ENCODE data around the gene SRGAP3.

Gene SRGAP3

DNA sequence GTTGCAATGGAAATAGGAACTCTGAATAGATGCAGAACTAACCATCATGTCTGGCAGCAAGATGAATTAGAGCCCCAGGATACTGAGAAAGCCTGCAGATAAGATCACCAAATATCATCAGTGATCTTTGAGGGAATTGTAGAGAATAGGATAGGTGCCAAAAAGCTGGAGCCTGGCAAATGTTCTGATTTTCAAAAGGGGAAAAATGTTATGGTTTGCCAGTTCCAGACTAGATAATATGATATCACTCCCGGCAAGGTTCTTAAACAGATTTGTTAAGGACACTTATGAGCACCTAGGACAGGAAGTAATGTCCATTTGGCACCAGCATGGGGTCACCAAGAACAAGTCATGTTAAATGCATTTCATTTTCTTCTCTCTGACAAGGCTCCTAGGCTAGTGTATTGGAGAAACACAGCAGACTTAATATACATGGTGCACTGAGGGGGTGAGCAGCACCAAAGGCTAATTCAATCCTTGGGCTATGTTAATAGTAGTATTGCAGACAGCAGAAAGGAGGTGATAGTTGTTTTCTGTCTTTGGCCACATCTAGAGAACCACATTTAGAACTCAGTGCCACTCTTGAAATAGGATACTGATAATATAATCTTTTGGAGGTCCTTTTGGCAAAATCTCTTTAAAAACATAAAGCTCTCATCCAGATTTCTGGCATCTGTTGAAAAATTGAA lies 4.8 kb downstream of the SRGAP3 start:
- H3K4me1 ChIP-seq (ENCODE audit: control insufficient read depth in 5 of 5, insufficient read depth in 5 of 5, low read length in 5 of 5) = peaks cover 0 to 26% (median 19%) of the 10 kb centered on the region in 5 donors
- H3K27ac ChIP-seq (ENCODE audit: low read depth, low read length) = no peak overlapping the region
- H3K36me3 ChIP-seq (ENCODE audit: control insufficient read depth in 5 of 5, insufficient read depth in 5 of 5, low read length in 5 of 5) = no peaks in the 10 kb centered on the region
- peaks cover 0 to 8% (median 3%) of the 10 kb centered on the region in 5 donors for H3K27me3 ChIP-seq (ENCODE audit: control insufficient read depth in 5 of 5, insufficient read depth in 4 of 5, low read length in 5 of 5)
- H3K9ac ChIP-seq (ENCODE audit: low read length in 5 of 5) = no peak overlapping the region
- H3K9me3 ChIP-seq (ENCODE audit: control insufficient read depth in 5 of 5, low read length in 5 of 5) = no peaks in the 10 kb centered on the region
- H3K4me3 ChIP-seq (ENCODE audit: low read depth in 1 of 5, low read length in 5 of 5) = no peak overlapping the region

DNA sequence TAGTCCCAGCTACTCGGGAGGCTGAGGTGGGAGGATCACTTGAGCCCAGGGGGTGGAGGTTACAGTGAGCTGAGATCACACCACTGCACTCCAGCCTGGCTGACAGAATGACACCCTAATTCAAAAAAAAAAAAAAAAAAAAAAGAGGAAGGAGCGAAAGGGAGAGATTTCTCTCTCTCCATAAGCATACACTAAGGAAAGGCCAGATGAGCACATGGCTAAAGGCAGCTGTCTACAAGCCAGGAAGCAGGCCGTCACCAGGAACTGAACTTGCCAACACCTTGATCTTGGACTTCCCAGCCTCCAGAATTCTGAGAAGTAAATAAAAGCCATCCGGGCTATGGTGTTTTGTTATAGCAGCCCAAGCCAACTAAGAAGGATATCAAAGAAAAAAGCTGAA lies 7.5 kb downstream of the SRGAP3 start:
- no peaks in the 10 kb centered on the region for H3K36me3 ChIP-seq (ENCODE audit: control insufficient read depth in 5 of 5, insufficient read depth in 5 of 5, low read length in 5 of 5)
- H3K4me1 ChIP-seq (ENCODE audit: control insufficient read depth in 5 of 5, insufficient read depth in 5 of 5, low read length in 5 of 5) = peaks cover 0 to 3% (median 0%) of the 10 kb centered on the region in 5 donors
- H3K27me3 ChIP-seq (ENCODE audit: control insufficient read depth in 5 of 5, insufficient read depth in 4 of 5, low read length in 5 of 5) = no peaks in the 10 kb centered on the region
- H3K4me3 ChIP-seq (ENCODE audit: low read depth in 1 of 5, low read length in 5 of 5) = no peak overlapping the region
- H3K27ac ChIP-seq (ENCODE audit: low read depth, low read length) = no peak overlapping the region
- no peaks in the 10 kb centered on the region for H3K9me3 ChIP-seq (ENCODE audit: control insufficient read depth in 5 of 5, low read length in 5 of 5)
- H3K9ac ChIP-seq (ENCODE audit: low read length in 5 of 5) = no peak overlapping the region

DNA sequence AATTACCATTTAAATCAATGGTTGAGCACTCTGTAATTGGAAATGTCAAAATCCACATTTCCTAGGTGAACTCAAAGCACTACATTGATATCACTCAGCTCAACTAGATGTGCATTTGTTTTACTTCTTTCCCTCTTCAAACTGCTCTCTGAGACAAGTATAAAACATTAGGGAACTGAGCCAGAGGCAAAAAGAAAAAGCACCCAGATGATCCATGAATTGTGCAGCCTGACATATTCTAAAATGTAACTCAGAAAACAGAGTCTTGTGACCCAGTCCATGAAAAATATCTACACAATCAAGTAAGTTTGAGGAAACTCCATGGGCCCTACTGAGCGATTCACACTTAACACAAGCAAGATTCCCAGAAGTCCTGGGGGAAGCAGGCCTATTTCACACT lies 9.8 kb downstream of the SRGAP3 start:
- Histone ChIP-seq H3K36me3 (ENCODE audit: control insufficient read depth in 5 of 5, insufficient read depth in 5 of 5, low read length in 5 of 5) (no peaks in the 10 kb centered on the region), H3K27me3 (ENCODE audit: control insufficient read depth in 5 of 5, insufficient read depth in 4 of 5, low read length in 5 of 5) (no peaks in the 10 kb centered on the region), H3K4me3 (ENCODE audit: low read depth in 1 of 5, low read length in 5 of 5) (no peak overlapping the region), H3K9ac (ENCODE audit: low read length in 5 of 5) (no peak overlapping the region), H3K4me1 (ENCODE audit: control insufficient read depth in 5 of 5, insufficient read depth in 5 of 5, low read length in 5 of 5) (peaks cover 0 to 3% (median 0%) of the 10 kb centered on the region in 5 donors), H3K9me3 (ENCODE audit: control insufficient read depth in 5 of 5, low read length in 5 of 5) (no peaks in the 10 kb centered on the region), H3K27ac (ENCODE audit: low read depth, low read length) (no peak overlapping the region)

DNA sequence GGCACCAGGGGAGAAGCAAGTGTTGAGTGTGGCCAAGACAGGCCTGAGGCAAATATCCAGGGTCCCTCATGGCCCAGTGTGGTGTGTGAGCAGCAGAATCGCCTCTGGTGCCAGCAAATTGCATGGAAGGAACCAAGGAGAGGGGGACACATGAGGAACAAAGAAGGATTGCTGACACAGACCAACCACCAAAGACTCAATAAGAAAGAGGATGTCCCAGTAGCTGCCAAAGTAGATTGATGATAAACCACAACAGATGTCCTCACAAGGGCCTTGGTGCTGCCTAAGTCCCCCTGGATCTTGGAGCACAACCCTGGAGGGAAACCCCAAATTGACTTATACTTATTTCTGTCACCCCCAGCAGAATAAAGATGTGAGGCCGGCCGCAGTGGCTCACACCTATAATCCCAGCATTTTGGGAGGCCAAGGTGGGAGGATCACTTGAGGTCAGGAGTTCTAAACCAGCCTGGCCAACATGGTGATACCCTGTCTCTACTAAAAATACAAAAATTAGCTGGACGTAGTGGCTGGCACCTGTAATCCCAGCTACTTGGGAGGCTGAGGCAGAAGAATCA lies 10.6 kb downstream of the SRGAP3 start:
- no peak overlapping the region for H3K4me3 ChIP-seq (ENCODE audit: low read depth in 1 of 5, low read length in 5 of 5)
- no peaks in the 10 kb centered on the region for H3K9me3 ChIP-seq (ENCODE audit: control insufficient read depth in 5 of 5, low read length in 5 of 5)
- H3K9ac ChIP-seq (ENCODE audit: low read length in 5 of 5) = no peak overlapping the region
- no peaks in the 10 kb centered on the region for H3K36me3 ChIP-seq (ENCODE audit: control insufficient read depth in 5 of 5, insufficient read depth in 5 of 5, low read length in 5 of 5)
- H3K27me3 ChIP-seq (ENCODE audit: control insufficient read depth in 5 of 5, insufficient read depth in 4 of 5, low read length in 5 of 5) = no peaks in the 10 kb centered on the region
- H3K27ac ChIP-seq (ENCODE audit: low read depth, low read length) = no peak overlapping the region
- H3K4me1 ChIP-seq (ENCODE audit: control insufficient read depth in 5 of 5, insufficient read depth in 5 of 5, low read length in 5 of 5) = peaks cover 0 to 3% (median 0%) of the 10 kb centered on the region in 5 donors

DNA sequence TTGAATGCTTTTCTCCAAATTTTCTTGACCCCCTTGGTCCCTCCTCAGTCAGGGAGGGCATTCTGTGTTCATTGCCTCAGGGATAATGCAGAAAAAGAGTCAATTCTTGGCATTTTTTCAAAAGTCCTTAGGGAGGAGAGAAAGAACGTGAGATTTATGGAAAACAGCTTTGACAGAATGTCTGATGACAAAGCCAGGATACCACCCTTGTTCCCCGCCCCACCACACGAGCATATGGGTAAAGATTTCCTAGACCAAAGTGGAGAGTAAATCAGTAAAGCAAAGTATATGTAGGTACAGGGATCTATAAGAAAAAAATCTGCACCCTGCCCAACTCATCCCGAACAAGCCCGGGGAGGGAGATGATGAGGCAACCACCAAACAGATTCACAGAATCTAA lies 11.2 kb downstream of the SRGAP3 start:
- Histone ChIP-seq H3K36me3 (ENCODE audit: control insufficient read depth in 5 of 5, insufficient read depth in 5 of 5, low read length in 5 of 5) (no peaks in the 10 kb centered on the region), H3K27ac (ENCODE audit: low read depth, low read length) (no peak overlapping the region), H3K4me1 (ENCODE audit: control insufficient read depth in 5 of 5, insufficient read depth in 5 of 5, low read length in 5 of 5) (peaks cover 0 to 3% (median 0%) of the 10 kb centered on the region in 5 donors), H3K4me3 (ENCODE audit: low read depth in 1 of 5, low read length in 5 of 5) (no peak overlapping the region), H3K9ac (ENCODE audit: low read length in 5 of 5) (no peak overlapping the region), H3K27me3 (ENCODE audit: control insufficient read depth in 5 of 5, insufficient read depth in 4 of 5, low read length in 5 of 5) (no peaks in the 10 kb centered on the region), H3K9me3 (ENCODE audit: control insufficient read depth in 5 of 5, low read length in 5 of 5) (no peaks in the 10 kb centered on the region)

DNA sequence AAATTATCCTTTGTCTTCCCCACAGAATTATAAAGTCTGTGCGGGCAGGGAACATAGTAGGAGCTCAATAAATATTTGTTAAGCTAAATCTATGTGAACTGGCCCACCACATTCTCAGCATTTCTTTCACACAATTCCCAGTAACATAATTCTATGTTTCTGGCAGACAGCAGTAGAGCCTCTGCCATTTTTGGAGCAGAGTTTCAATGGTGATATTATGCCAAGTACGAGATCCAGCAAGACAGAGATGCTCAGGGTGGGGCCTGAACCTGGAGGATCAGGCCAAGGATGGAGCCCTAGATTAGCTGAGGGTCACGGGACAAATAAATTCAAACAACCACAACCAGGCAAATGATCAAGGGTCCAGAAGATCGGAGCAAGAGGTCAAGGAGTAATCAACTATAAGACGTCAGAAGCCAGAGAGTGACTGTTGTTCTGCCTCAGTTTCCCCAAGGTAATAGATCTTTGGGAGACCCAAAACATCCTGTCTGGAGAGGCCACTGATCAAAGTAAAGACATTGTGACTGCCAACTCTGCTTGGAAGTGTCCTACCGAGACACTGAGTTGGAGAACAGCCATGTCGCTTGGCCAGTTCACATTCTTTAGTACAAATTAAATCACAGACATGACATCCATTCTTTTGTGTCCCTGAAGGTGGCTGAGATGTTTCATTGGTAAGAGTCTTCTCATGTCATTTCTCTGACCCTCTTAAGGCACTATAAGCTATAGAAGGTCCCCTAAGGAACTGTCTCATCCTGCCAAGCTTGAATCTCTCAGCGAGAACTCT lies 15.4 kb downstream of the SRGAP3 start:
- Histone ChIP-seq H3K4me1 (ENCODE audit: control insufficient read depth in 5 of 5, insufficient read depth in 5 of 5, low read length in 5 of 5) (peaks cover 0 to 6% (median 3%) of the 10 kb centered on the region in 5 donors), H3K27ac (ENCODE audit: low read depth, low read length) (no peak overlapping the region), H3K9ac (ENCODE audit: low read length in 5 of 5) (no peak overlapping the region), H3K36me3 (ENCODE audit: control insufficient read depth in 5 of 5, insufficient read depth in 5 of 5, low read length in 5 of 5) (no peaks in the 10 kb centered on the region), H3K4me3 (ENCODE audit: low read depth in 1 of 5, low read length in 5 of 5) (no peak overlapping the region), H3K27me3 (ENCODE audit: control insufficient read depth in 5 of 5, insufficient read depth in 4 of 5, low read length in 5 of 5) (no peaks in the 10 kb centered on the region), H3K9me3 (ENCODE audit: control insufficient read depth in 5 of 5, low read length in 5 of 5) (no peaks in the 10 kb centered on the region)

DNA sequence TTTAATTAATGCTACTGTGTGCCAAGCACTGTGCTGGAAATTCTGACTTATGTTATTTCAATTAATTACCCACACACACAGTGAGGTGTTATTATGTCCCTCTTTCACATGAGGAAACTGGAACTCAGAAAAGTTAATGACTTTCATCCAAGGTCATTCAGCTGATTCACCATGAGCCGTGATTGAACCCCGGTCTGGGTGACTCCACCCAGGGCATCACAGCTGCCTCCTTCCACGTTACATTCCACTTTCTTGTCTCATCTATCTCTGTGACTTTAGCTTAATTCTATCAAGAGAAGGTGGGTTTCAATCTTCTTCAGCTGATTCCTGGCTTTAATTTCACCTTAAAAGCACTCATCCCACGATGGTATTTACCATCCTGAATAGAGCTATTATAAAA lies 16.3 kb downstream of the SRGAP3 start:
- Histone ChIP-seq H3K27ac (ENCODE audit: low read depth, low read length) (no peak overlapping the region), H3K9ac (ENCODE audit: low read length in 5 of 5) (no peak overlapping the region), H3K9me3 (ENCODE audit: control insufficient read depth in 5 of 5, low read length in 5 of 5) (no peaks in the 10 kb centered on the region), H3K4me3 (ENCODE audit: low read depth in 1 of 5, low read length in 5 of 5) (no peak overlapping the region), H3K36me3 (ENCODE audit: control insufficient read depth in 5 of 5, insufficient read depth in 5 of 5, low read length in 5 of 5) (no peaks in the 10 kb centered on the region), H3K27me3 (ENCODE audit: control insufficient read depth in 5 of 5, insufficient read depth in 4 of 5, low read length in 5 of 5) (no peaks in the 10 kb centered on the region), H3K4me1 (ENCODE audit: control insufficient read depth in 5 of 5, insufficient read depth in 5 of 5, low read length in 5 of 5) (peaks cover 0 to 6% (median 3%) of the 10 kb centered on the region in 5 donors)

DNA sequence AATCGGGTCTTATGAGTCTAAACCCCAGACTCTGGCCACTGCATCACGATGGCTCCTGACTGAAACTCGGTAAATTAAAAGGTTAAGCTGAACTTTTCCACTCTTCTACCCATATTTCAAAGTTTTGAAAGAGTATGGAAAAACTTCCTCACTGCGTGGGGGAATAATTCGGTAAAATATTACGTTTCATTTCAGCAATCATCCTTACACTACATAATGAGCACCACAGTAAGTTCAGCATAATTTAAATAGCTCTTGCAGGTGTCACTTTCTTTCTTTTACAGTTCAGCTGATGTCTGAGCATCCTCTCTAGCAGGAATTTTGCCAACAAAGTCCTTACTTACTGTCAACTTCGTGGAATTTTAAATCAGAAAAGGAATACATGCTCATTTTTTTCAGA lies 17.5 kb downstream of the SRGAP3 start:
- H3K9ac ChIP-seq (ENCODE audit: low read length in 5 of 5) = no peak overlapping the region
- no peaks in the 10 kb centered on the region for H3K36me3 ChIP-seq (ENCODE audit: control insufficient read depth in 5 of 5, insufficient read depth in 5 of 5, low read length in 5 of 5)
- no peak overlapping the region for H3K27ac ChIP-seq (ENCODE audit: low read depth, low read length)
- no peaks in the 10 kb centered on the region for H3K9me3 ChIP-seq (ENCODE audit: control insufficient read depth in 5 of 5, low read length in 5 of 5)
- peaks cover 0 to 6% (median 3%) of the 10 kb centered on the region in 5 donors for H3K4me1 ChIP-seq (ENCODE audit: control insufficient read depth in 5 of 5, insufficient read depth in 5 of 5, low read length in 5 of 5)
- H3K27me3 ChIP-seq (ENCODE audit: control insufficient read depth in 5 of 5, insufficient read depth in 4 of 5, low read length in 5 of 5) = no peaks in the 10 kb centered on the region
- H3K4me3 ChIP-seq (ENCODE audit: low read depth in 1 of 5, low read length in 5 of 5) = no peak overlapping the region

DNA sequence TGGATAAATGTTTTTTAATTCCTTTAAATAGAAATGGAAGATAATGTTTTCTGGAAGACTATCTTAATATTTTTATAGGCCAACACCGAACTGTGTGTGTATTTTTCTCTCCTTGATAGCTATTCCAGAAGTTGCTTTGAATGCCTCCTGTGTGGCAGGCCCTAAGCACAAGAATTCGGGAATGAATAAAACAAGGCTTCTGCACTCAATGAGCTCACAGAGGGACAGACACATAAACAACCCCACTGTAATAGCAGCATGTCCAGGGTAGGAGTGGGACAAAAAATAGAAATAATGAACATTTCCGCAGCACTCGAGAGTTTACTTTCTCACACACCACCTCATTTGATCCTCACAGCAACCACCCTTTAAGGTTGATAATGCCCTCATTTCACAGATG lies 18.0 kb downstream of the SRGAP3 start:
- no peaks in the 10 kb centered on the region for H3K36me3 ChIP-seq (ENCODE audit: control insufficient read depth in 5 of 5, insufficient read depth in 5 of 5, low read length in 5 of 5)
- H3K27ac ChIP-seq (ENCODE audit: low read depth, low read length) = no peak overlapping the region
- H3K27me3 ChIP-seq (ENCODE audit: control insufficient read depth in 5 of 5, insufficient read depth in 4 of 5, low read length in 5 of 5) = no peaks in the 10 kb centered on the region
- H3K9ac ChIP-seq (ENCODE audit: low read length in 5 of 5) = no peak overlapping the region
- H3K4me1 ChIP-seq (ENCODE audit: control insufficient read depth in 5 of 5, insufficient read depth in 5 of 5, low read length in 5 of 5) = peaks cover 0 to 6% (median 3%) of the 10 kb centered on the region in 5 donors
- H3K4me3 ChIP-seq (ENCODE audit: low read depth in 1 of 5, low read length in 5 of 5) = no peak overlapping the region
- H3K9me3 ChIP-seq (ENCODE audit: control insufficient read depth in 5 of 5, low read length in 5 of 5) = no peaks in the 10 kb centered on the region

DNA sequence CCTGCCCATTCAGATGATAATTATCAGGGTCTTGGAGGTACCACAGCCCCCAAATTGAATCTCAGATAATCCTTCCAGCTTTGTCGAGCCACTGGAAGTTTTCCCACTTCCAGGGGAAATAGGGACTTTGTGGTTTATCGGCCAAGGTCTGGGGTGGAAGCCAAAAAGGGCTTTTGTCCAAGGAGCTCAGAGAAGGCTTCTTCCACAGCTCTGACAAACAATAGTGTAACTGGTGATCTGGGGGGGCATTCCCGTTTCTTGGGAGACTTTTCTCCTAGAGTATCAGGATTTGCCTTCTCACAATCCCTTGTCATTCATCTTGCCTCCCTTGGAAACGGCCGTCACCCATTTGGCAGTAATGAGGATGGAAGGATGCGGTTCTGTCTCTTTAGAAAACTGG lies 18.4 kb downstream of the SRGAP3 start:
- Histone ChIP-seq H3K27me3 (ENCODE audit: control insufficient read depth in 5 of 5, insufficient read depth in 4 of 5, low read length in 5 of 5) (no peaks in the 10 kb centered on the region), H3K36me3 (ENCODE audit: control insufficient read depth in 5 of 5, insufficient read depth in 5 of 5, low read length in 5 of 5) (no peaks in the 10 kb centered on the region), H3K4me1 (ENCODE audit: control insufficient read depth in 5 of 5, insufficient read depth in 5 of 5, low read length in 5 of 5) (peaks cover 0 to 6% (median 3%) of the 10 kb centered on the region in 5 donors), H3K9ac (ENCODE audit: low read length in 5 of 5) (no peak overlapping the region), H3K4me3 (ENCODE audit: low read depth in 1 of 5, low read length in 5 of 5) (no peak overlapping the region), H3K27ac (ENCODE audit: low read depth, low read length) (no peak overlapping the region), H3K9me3 (ENCODE audit: control insufficient read depth in 5 of 5, low read length in 5 of 5) (no peaks in the 10 kb centered on the region)
